NCI-H2081 (cell line): ENCODE data around the gene TRIM62.

Source experiments
- DNase-seq, 2 experiments: peaks; one replicate each; lab custom pipeline; 2025; lab: John Stamatoyannopoulos, UW

Gene TRIM62

GRCh38 chr1:33180226-33180910, 1.5 kb downstream of the TRIM62 start:
- DNase-seq, result no peak

- DNase-seq, result no peak
Observed at GRCh38 chr1:33178836-33179439, 2.9 kb downstream of the TRIM62 start.

GRCh38 chr1:33177996-33178540, 3.8 kb downstream of the TRIM62 start:
- DNase-seq, result no peak

- DNase-seq, result no peak
Observed at GRCh38 chr1:33176887-33177286, 5.0 kb downstream of the TRIM62 start.

GRCh38 chr1:33176362-33176850, 5.4 kb downstream of the TRIM62 start:
- DNase-seq, result peak in 1 of 2 experiments; percentile 17

- no peak for DNase-seq
Observed at GRCh38 chr1:33175865-33176264, 6.0 kb downstream of the TRIM62 start.

- DNase-seq, result no peak
Observed at GRCh38 chr1:33173091-33173490, 8.8 kb downstream of the TRIM62 start.

GRCh38 chr1:33171977-33172813, 9.6 kb downstream of the TRIM62 start:
- no peak for DNase-seq

- no peak for DNase-seq
Observed at GRCh38 chr1:33170351-33171274, 11.2 kb downstream of the TRIM62 start.

- DNase-seq, result peak; percentile 42 to 69
Observed at GRCh38 chr1:33169290-33170055, 12.4 kb downstream of the TRIM62 start.

- DNase-seq, result no peak
Observed at GRCh38 chr1:33168556-33169289, 13.1 kb downstream of the TRIM62 start.

GRCh38 chr1:33167650-33168447, 14.0 kb downstream of the TRIM62 start:
- DNase-seq, result no peak

GRCh38 chr1:33165809-33166208, 16.0 kb downstream of the TRIM62 start:
- DNase-seq, result no peak

GRCh38 chr1:33165209-33165608, 16.6 kb downstream of the TRIM62 start:
- DNase-seq, result no peak

GRCh38 chr1:33163621-33164519, 18.0 kb downstream of the TRIM62 start:
- no peak for DNase-seq

GRCh38 chr1:33162141-33162540, 19.7 kb downstream of the TRIM62 start:
- DNase-seq, result no peak

GRCh38 chr1:33161061-33161681, 20.7 kb downstream of the TRIM62 start:
- peak; percentile 86 to 93 for DNase-seq

GRCh38 chr1:33159577-33159976, 22.3 kb downstream of the TRIM62 start:
- no peak for DNase-seq
